ENCODE results near the gene DVL3. TPM values are rescaled to one million over a fixed set of nuclear protein-coding genes. Genes with fewer than 3 reads are reported as not detected.
A peak's percentile ranks its signal among the peaks of the same experiment; 100 is the strongest.

DVL3 gene
- total RNA-seq, 1 experiment from 2014 or later: 76.2 TPM

DNA sequence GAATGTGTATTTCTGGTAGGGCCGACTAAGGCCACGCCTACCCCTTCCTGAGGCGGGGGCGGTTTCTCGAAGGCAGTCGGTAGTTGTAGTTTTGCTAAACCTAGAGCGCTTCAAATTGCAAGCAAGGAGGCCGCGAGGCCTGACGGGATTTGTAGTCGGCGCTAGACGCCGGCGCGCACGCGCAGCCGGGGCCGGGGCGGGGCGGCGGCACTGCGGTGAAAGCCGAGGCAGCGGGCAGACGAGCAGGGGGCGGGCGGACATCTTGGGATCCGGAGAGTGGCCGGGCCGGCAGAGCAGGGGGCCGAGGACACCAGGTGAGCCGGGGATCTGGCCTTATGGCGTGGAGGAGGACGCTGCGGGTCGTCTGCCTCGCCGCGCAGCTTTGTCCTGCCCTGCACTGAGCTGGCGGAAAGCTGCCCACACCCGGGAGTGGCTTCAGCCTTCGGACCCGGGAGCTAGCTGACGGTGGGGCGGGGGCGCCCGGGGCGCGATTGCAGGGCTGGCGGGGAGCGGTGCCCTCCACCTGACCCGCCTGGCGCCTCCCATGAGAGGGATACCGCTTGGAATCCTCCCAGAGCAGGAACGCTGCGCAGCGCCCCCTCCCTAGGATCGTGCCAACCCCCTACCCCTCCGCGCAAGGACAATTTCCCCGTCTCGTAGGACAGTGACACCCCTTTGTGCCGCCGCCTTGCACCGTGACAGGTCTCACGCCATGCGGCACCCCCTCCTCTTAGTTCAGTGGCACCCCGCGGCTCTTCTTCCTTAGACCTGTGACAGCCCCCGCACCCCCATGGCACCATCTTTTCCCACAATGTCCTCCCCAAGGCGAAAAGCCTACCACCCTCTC is 19.7 kb downstream of the DVL3 start, which contains the start of gene AP2M1 (continued):
- TF ChIP-seq, protein P1, sequence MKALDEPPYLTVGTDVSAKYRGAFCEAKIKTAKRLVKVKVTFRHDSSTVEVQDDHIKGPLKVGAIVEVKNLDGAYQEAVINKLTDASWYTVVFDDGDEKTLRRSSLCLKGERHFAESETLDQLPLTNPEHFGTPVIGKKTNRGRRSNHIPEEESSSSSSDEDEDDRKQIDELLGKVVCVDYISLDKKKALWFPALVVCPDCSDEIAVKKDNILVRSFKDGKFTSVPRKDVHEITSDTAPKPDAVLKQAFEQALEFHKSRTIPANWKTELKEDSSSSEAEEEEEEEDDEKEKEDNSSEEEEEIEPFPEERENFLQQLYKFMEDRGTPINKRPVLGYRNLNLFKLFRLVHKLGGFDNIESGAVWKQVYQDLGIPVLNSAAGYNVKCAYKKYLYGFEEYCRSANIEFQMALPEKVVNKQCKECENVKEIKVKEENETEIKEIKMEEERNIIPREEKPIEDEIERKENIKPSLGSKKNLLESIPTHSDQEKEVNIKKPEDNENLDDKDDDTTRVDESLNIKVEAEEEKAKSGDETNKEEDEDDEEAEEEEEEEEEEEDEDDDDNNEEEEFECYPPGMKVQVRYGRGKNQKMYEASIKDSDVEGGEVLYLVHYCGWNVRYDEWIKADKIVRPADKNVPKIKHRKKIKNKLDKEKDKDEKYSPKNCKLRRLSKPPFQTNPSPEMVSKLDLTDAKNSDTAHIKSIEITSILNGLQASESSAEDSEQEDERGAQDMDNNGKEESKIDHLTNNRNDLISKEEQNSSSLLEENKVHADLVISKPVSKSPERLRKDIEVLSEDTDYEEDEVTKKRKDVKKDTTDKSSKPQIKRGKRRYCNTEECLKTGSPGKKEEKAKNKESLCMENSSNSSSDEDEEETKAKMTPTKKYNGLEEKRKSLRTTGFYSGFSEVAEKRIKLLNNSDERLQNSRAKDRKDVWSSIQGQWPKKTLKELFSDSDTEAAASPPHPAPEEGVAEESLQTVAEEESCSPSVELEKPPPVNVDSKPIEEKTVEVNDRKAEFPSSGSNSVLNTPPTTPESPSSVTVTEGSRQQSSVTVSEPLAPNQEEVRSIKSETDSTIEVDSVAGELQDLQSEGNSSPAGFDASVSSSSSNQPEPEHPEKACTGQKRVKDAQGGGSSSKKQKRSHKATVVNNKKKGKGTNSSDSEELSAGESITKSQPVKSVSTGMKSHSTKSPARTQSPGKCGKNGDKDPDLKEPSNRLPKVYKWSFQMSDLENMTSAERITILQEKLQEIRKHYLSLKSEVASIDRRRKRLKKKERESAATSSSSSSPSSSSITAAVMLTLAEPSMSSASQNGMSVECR (CRISPR knock-in tag; IDR thresholded peaks at IDR 0.05; ENCODE audit: borderline replicate concordance): no peak; the same call in 1 of the 2 replicates
- no peak for TF ChIP-seq ZNF121 (CRISPR knock-in tag; IDR thresholded peaks at IDR 0.05)
- TF ChIP-seq, protein P2, sequence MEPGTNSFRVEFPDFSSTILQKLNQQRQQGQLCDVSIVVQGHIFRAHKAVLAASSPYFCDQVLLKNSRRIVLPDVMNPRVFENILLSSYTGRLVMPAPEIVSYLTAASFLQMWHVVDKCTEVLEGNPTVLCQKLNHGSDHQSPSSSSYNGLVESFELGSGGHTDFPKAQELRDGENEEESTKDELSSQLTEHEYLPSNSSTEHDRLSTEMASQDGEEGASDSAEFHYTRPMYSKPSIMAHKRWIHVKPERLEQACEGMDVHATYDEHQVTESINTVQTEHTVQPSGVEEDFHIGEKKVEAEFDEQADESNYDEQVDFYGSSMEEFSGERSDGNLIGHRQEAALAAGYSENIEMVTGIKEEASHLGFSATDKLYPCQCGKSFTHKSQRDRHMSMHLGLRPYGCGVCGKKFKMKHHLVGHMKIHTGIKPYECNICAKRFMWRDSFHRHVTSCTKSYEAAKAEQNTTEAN (CRISPR knock-in tag; IDR thresholded peaks at IDR 0.05): 0 out of 2 replicates have a peak, but pooled peaks have one; percentile 35
- TF ChIP-seq, protein P3, sequence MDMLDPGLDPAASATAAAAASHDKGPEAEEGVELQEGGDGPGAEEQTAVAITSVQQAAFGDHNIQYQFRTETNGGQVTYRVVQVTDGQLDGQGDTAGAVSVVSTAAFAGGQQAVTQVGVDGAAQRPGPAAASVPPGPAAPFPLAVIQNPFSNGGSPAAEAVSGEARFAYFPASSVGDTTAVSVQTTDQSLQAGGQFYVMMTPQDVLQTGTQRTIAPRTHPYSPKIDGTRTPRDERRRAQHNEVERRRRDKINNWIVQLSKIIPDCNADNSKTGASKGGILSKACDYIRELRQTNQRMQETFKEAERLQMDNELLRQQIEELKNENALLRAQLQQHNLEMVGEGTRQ (CRISPR knock-in tag; IDR thresholded peaks at IDR 0.05): peak; percentile 28; the same call in 1 of the 2 replicates

DNA sequence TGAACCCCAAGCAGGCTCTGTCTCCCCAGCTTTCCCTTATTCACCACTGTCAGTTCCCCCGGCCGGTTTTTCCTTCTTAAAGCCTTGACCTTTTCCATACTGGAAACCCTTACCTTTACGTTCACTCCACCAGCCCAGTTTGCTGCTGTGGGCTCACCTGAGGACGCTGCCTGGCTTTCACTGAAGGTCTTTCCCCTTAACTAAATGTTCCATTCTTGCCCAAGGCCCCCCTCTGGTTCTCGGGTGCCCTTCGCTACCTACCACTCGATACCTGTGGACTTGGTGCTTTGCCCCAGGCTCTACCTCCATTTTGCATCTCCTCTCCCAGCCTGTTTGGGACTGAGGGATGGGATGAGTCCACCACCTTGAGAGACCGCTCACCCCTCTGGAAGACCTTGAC is 20.3 kb downstream of the DVL3 start:
- no peaks in the 10 kb centered on the region for H3K9me3 Mint-ChIP-seq
- TF ChIP-seq ELF4 (CRISPR knock-in tag; IDR thresholded peaks at IDR 0.05; ENCODE audit: low read depth) (no peak), ZBTB21 (CRISPR knock-in tag; IDR thresholded peaks at IDR 0.05; ENCODE audit: borderline replicate concordance) (no peak), ETV6 (CRISPR knock-in tag; IDR thresholded peaks at IDR 0.05) (no peak), ATF1 (CRISPR knock-in tag; IDR thresholded peaks at IDR 0.05) (no peak)
- TF ChIP-seq, protein P4, sequence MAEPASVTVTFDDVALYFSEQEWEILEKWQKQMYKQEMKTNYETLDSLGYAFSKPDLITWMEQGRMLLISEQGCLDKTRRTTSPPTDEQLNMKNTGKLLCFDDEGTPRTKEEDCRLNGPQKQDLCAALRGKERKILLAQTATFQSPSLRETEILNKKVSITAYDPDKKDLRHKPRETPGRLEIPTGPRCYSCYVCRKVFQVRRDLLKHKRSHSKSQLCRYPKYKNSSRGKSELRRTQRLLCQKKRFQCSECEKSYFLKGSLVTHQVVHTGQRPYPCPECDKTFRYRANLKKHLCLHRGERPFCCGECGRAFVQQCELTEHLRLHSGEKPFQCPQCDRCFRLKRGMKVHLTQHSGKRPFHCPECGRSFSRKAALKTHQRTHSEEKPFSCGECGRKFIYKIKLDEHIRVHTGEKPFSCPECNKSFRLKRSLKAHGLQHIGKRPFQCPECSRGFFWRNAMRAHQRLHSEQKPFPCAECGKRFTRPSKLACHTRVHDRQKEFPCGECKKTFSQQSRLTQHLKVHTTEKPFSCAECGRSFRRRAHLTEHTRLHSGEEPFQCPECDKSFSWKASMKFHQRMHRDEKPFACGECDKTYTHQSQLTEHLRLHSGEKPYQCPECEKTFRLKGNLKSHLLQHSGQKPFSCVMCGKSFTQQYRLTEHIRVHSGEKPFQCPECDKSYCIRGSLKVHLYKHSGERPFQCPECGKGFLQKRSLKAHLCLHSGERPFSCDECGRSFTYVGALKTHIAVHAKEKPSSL (CRISPR knock-in tag; conservative IDR thresholded peaks at IDR 0.05): no peak
- TF ChIP-seq, protein P3 (CRISPR knock-in tag; IDR thresholded peaks at IDR 0.05): no peak
- TF ChIP-seq, protein P1 (CRISPR knock-in tag; IDR thresholded peaks at IDR 0.05; ENCODE audit: borderline replicate concordance): no peak
- ATAC-seq (no peak), DNase-seq (ENCODE audit: low spot score) (no peak)
- H3K36me3 Mint-ChIP-seq: peaks cover 38% of the 10 kb centered on the region
- ChIA-PET CTCF (interaction anchor here (1.6 kb wide), 1 partner anchor 280 kb away, joined by 8 read pairs; no protein-coding TSS in a partner anchor), POLR2A (interaction anchor here (0.6 to 1.4 kb wide), 2 partner anchors 11 to 66 kb away, joined by 3 to 7 read pairs; partner anchors contain the start of gene ABCF3)
- peak overlapping the region; percentile 98 for H3K27ac Mint-ChIP-seq
- no peaks in the 10 kb centered on the region for H3K27me3 Mint-ChIP-seq (ENCODE audit: low read depth)
- peak overlapping the region; percentile 97 for H3K4me3 Mint-ChIP-seq
- H3K4me1 Mint-ChIP-seq: peaks cover 28% of the 10 kb centered on the region

Data from WTC11 (cell line).